Measurements from ENCODE around the gene SLC4A1. TPM values are rescaled to one million over a fixed set of nuclear protein-coding genes. Genes with fewer than 3 reads are reported as not detected.

SLC4A1 gene
- total RNA-seq, 2 experiments from 2014 or later, result not detected

Small RNA genes within 50 kb of the gene (microRNA-seq; reads per million reads assigned to microRNA genes)
- not detected for gene MIR6782 (ENCODE audit: borderline microRNAs expressed, borderline replicate concordance)

Other genes starting within 250 kb of the SLC4A1 start
- gene LSM12, start 201.5 kb downstream of the SLC4A1 start, total RNA-seq, result 10 to 100 TPM; 79.8 to 83.9 TPM
- 10 to 100 TPM; 15.9 to 19.4 TPM for gene G6PC3, start 197.4 kb downstream of the SLC4A1 start, total RNA-seq
- gene HDAC5, start 144.5 kb downstream of the SLC4A1 start, total RNA-seq, result 10 to 100 TPM; 17.9 to 18.9 TPM
- gene HROB, start 126.2 kb downstream of the SLC4A1 start, total RNA-seq, result 10 to 100 TPM; 16.9 to 17.6 TPM
- under 1 TPM in 1 of 2 experiments, not detected in 1; 0.12 TPM for gene ASB16, start 97.4 kb downstream of the SLC4A1 start, total RNA-seq
- gene TMUB2, start 81.2 kb downstream of the SLC4A1 start, total RNA-seq, result 10 to 100 TPM; 21.2 to 22.9 TPM
- 10 to 100 TPM; 53.3 to 53.9 TPM for gene ATXN7L3, start 68.3 kb downstream of the SLC4A1 start, total RNA-seq
- 10 to 100 TPM; 91.8 to 92.6 TPM for gene UBTF, start 48.5 kb downstream of the SLC4A1 start, total RNA-seq
- gene RUNDC3A, start 40.5 kb upstream of the SLC4A1 start, total RNA-seq, result under 1 TPM in 1 of 2 experiments, not detected in 1; 0.17 TPM
- gene SLC25A39, start 56.7 kb upstream of the SLC4A1 start, total RNA-seq, result 100 to 1,000 TPM; 146 to 149 TPM
- 10 to 100 TPM; 47.1 to 50.5 TPM for gene GRN, start 77.2 kb upstream of the SLC4A1 start, total RNA-seq
- gene FAM171A2, start 95.7 kb upstream of the SLC4A1 start, total RNA-seq, result under 1 TPM; 0.12 to 0.21 TPM
- 1 to 10 TPM in 1 of 2 experiments, under 1 TPM in 1; 0.31 to 1.1 TPM for gene ITGA2B, start 121.5 kb upstream of the SLC4A1 start, total RNA-seq
- gene GPATCH8, start 235.3 kb upstream of the SLC4A1 start, total RNA-seq, result 10 to 100 TPM; 31.5 to 31.7 TPM

Data from activated naive CD4-positive, alpha-beta T cell treated with anti-CD3 and anti-CD28 coated beads for 36 hours (primary cell).